HepG2 (cell line): ENCODE measurements around the gene RPS14. TPM values are rescaled to one million over a fixed set of nuclear protein-coding genes. Genes with fewer than 3 reads are reported as not detected.

Experiments
- HINFP ChIP-seq: sonication (generic); formaldehyde crosslinking; IDR thresholded peaks from 2 replicates; pipeline ENCODE4 v1.4.0; 2020; ENCODE audit warnings: low read depth, mild to moderate bottlenecking, missing genetic modification reagents
- MEF2D ChIP-seq: sonication (generic); formaldehyde crosslinking; IDR thresholded peaks from 2 replicates; pipeline ENCODE4 v1.5.1; 2020; ENCODE audit warnings: mild to moderate bottlenecking, missing genetic modification reagents
- NFE2L1 ChIP-seq: sonication (generic); formaldehyde crosslinking; IDR thresholded peaks from 2 replicates; pipeline ENCODE4 v1.4.0; 2020; ENCODE audit warnings: missing genetic modification reagents, mild to moderate bottlenecking, borderline replicate concordance
- PITX1 ChIP-seq: sonication (generic); formaldehyde crosslinking; IDR thresholded peaks from 2 replicates; pipeline ENCODE4 v1.5.1; 2020; ENCODE audit warnings: mild to moderate bottlenecking, missing genetic modification reagents
- PRPF4 ChIP-seq: fragments of 200-400 bp; formaldehyde crosslinking; IDR thresholded peaks from 2 replicates; pipeline ENCODE4 v1.6.1; 2016; ENCODE audit warnings: low read length, low read depth; ENCODE audit not compliant: poor library complexity, severe bottlenecking
- RAD21 ChIP-seq: fragments of 450-650 bp; formaldehyde crosslinking; IDR thresholded peaks from 2 replicates; pipeline ENCODE4 v1.5.0; 2020; ENCODE audit warnings: mild to moderate bottlenecking
- RFX3 ChIP-seq: IDR thresholded peaks from 2 replicates; pipeline ENCODE4 v1.6.1; 2016; ENCODE audit warnings: missing biosample characterization, missing genetic modification reagents
- SRF ChIP-seq: IDR thresholded peaks from 2 replicates; pipeline ENCODE4 v1.6.1; 2011; ENCODE audit warnings: mild to moderate bottlenecking, low read depth, low read length, moderate library complexity
- STAT5B ChIP-seq: sonication (generic); formaldehyde crosslinking; IDR thresholded peaks from 2 replicates; pipeline ENCODE4 v1.4.0; 2020; ENCODE audit warnings: missing genetic modification reagents
- TEAD3 ChIP-seq: optimal IDR thresholded peaks from 2 replicates; pipeline ENCODE3; 2016; ENCODE audit warnings: borderline replicate concordance
- ZIK1 ChIP-seq: sonication (generic); formaldehyde crosslinking; IDR thresholded peaks from 2 replicates; pipeline ENCODE4 v1.5.0; 2020; ENCODE audit warnings: mild to moderate bottlenecking, low read depth, missing genetic modification reagents, borderline replicate concordance
- ZNF180 ChIP-seq: sonication (generic); formaldehyde crosslinking; IDR thresholded peaks from 2 replicates; pipeline ENCODE4 v1.4.0; 2020; ENCODE audit warnings: low read depth, missing genetic modification reagents, borderline replicate concordance
- ZNF468 ChIP-seq: sonication (generic); formaldehyde crosslinking; IDR thresholded peaks from 2 replicates; pipeline ENCODE4 v1.8.0; 2022; ENCODE audit warnings: mild to moderate bottlenecking, moderate library complexity, missing genetic modification reagents
- ZNF703 ChIP-seq: sonication (generic); formaldehyde crosslinking; IDR thresholded peaks from 2 replicates; pipeline ENCODE4 v1.5.1; 2020; ENCODE audit warnings: missing genetic modification reagents, mild to moderate bottlenecking, moderate library complexity, borderline replicate concordance
- polyA plus RNA-seq, 8 experiments: library from polyadenylated mRNA; depleted of rRNA in 3 of 8; stranded (reverse) in 7 of 8; unstranded in 1 of 8; fragments of >200 nt; fragmentation: Illumina TruSeq in 4 of 8; extraction: Trizol in 4 of 8; gene quantifications; 2 replicates each; pipeline versions ENCODE4 v1.2.1 to v1.2.3, GENCODE V29; 2011 to 2016; ENCODE audit warnings: low read depth in 4 of 8, missing spikeins in 1 of 8, mixed read lengths in 1 of 8; ENCODE audit not compliant: insufficient read depth in 1 of 8
- total RNA-seq, 5 experiments: library from RNA; depleted of rRNA; stranded (reverse); fragments of >200 nt; fragmentation: Illumina TruSeq; extraction: Trizol; gene quantifications; 2 replicates each; pipeline ENCODE4 v1.2.3, GENCODE V29; 2016; ENCODE audit warnings: low read depth in 1 of 5

The RPS14 gene
- total and polyA plus RNA-seq, 2 of the 13 experiments (the other 11 are each of a cell fraction or from before 2014, with no cell fraction given): 2,116 to 3,295 TPM

DNA sequence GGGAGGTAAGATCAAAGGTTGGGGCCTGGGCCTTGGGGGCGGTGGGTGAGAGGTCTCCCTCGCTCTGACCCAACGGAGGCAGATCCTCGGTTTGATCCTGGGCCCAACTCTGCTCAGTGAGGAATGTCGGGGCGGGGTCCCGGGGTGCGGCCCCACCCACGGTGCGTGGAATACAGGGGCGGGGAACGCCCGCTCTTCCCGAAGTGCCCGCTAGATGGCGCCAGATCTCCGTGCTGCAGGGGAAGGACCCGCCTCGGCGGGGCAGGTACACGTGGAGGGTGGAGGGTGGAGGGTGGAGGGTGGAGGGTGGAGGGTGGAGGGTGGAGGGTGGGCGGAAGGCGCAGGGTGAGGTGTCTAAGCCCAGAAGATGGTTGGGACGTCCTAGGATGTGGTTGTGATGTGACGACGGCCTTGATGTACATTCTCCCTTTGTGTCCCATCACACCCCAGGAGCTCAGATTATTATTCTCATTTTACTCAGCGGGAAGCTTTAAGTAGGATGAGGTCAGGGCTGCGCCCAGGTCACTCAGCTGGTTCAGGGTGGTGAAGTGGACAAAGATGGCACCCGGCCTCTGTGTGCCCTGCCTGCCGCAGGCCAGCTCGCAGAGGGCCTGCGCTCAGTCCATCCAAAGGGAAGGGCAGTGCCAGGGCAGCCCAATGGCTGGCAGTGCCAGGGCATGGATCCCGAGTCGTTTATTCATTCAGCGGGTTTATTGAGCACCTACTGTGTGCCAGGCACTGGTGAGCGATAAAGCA, 9.4 kb upstream of the RPS14 start (continued):
- TF ChIP-seq HINFP: no peak
- no peak for TF ChIP-seq RFX3 (CRISPR knock-in tag)
- TF ChIP-seq STAT5B (CRISPR knock-in tag): no peak
- TF ChIP-seq ZNF468 (CRISPR knock-in tag): no peak
- no peak for TF ChIP-seq PRPF4
- TF ChIP-seq ZNF703 (CRISPR knock-in tag): no peak
- no peak for TF ChIP-seq ZNF180 (CRISPR knock-in tag)
- TF ChIP-seq PITX1 (CRISPR knock-in tag): peak; percentile 55; the same call in 1 of the 2 replicates
- no peak for TF ChIP-seq NFE2L1 (CRISPR knock-in tag)
- no peak for TF ChIP-seq ZIK1 (CRISPR knock-in tag)
- TF ChIP-seq SRF: no peak
- no peak for TF ChIP-seq MEF2D (CRISPR knock-in tag)
- TF ChIP-seq RAD21 (CRISPR knock-in tag): peak; percentile 84
- TF ChIP-seq TEAD3 (CRISPR knock-in tag): peak; percentile 70
